Naive thymus-derived CD8-positive, alpha-beta T cell (primary cell): ENCODE results near the gene TAAR9. TPM values are rescaled to one million over a fixed set of nuclear protein-coding genes. Genes with fewer than 3 reads are reported as not detected.
"Not testable (repeated sequence)": the region's sequence is repeated elsewhere in the genome, so short reads cannot be mapped to it uniquely, and the experiment has no call there.

Source experiments
- ATAC-seq, 2 donors: fragments of 150-1000 bp; cut with Tn5 transposase in 1 of 2; sonication (Bioruptor Pico), chemical (Tn5 transposase) in 1 of 2; 1 replicate in 1 of 2; 2 replicates in 1 of 2; pipeline ENCODE4 v1.10.0; 2021; ENCODE audit warnings: mild to moderate bottlenecking in 2 of 2, moderate library complexity in 2 of 2
- POLR2A ChIA-PET: fragments of 350-600 bp; sonication (Branson Sonifier 250); formaldehyde crosslinking; loops from one replicate; lab custom pipeline; 2021; ENCODE audit warnings: antibody characterized with exemption; lab: Charles Lee
- DNase-seq, 10 donors: peaks; one replicate each; pipeline versions ENCODE4 v3.0.0 to v3.0.0-alpha.2; 2020 to 2022
- H3K27ac Mint-ChIP-seq, 10 donors: one replicate each; pipeline ENCODE4 v1.8.0; 2020 to 2022; ENCODE audit warnings: mild to moderate bottlenecking in 10 of 10, mixed read lengths in 10 of 10, moderate library complexity in 4 of 10, inconsistent platforms in 1 of 10
- H3K27me3 Mint-ChIP-seq, 5 donors: one replicate each; pipeline ENCODE4 v1.8.0; 2021 to 2022; ENCODE audit warnings: mixed read lengths in 5 of 5
- H3K36me3 Mint-ChIP-seq, 3 donors: one replicate each; pipeline ENCODE4 v1.8.0; 2020 to 2022; ENCODE audit warnings: mixed read lengths in 3 of 3, mild to moderate bottlenecking in 2 of 3, inconsistent platforms in 1 of 3
- H3K4me1 Mint-ChIP-seq, 4 donors: one replicate each; pipeline ENCODE4 v1.8.0; 2021 to 2022; ENCODE audit warnings: mixed read lengths in 4 of 4
- H3K4me3 Mint-ChIP-seq, 10 donors: one replicate each; pipeline ENCODE4 v1.8.0; 2020 to 2022; ENCODE audit warnings: mild to moderate bottlenecking in 10 of 10, mixed read lengths in 10 of 10, moderate library complexity in 6 of 10, inconsistent platforms in 1 of 10
- H3K9me3 Mint-ChIP-seq, 9 donors: one replicate each; pipeline ENCODE4 v1.8.0; 2020 to 2022; ENCODE audit warnings: mixed read lengths in 9 of 9, mild to moderate bottlenecking in 3 of 9, inconsistent platforms in 1 of 9, moderate library complexity in 1 of 9
- polyA plus RNA-seq, 3 donors: library from polyadenylated mRNA; unstranded; fragments of 300-500 nt; fragmentation: Illumina TruSeq; gene quantifications; one replicate each; pipeline ENCODE4 v1.2.3, GENCODE V29; 2021
- total RNA-seq, 8 experiments: library from RNA in 2 of 8; stranded (reverse) in 2 of 8; gene quantifications; one replicate each; pipeline ENCODE4 v1.2.3 and lab custom pipeline; 2021 to 2026

TAAR9 gene
- total and polyA plus RNA-seq, 5 experiments from 2014 or later = not detected

- H3K9me3 Mint-ChIP-seq = no peaks in the 10 kb centered on the region
- H3K27ac Mint-ChIP-seq = no peak overlapping the region
- no peaks in the 10 kb centered on the region for H3K36me3 Mint-ChIP-seq
- H3K27me3 Mint-ChIP-seq = peaks cover 15 to 39% (median 29%) of the 10 kb centered on the region in 5 donors
- DNase-seq = no peak
- no peak for ATAC-seq
- POLR2A ChIA-PET = no interaction called here
- no peak overlapping the region for H3K4me3 Mint-ChIP-seq
- peaks cover 0 to 3% (median 0%) of the 10 kb centered on the region in 4 donors for H3K4me1 Mint-ChIP-seq
Observed at GRCh38 chr6:132525866-132526265, 12.2 kb upstream of the TAAR9 start.

- Mint-ChIP-seq H3K4me3 (no peak overlapping the region), H3K4me1 (peaks cover 0 to 3% (median 0%) of the 10 kb centered on the region in 4 donors), H3K9me3 (no peaks in the 10 kb centered on the region), H3K36me3 (no peaks in the 10 kb centered on the region), H3K27ac (no peak overlapping the region), H3K27me3 (peaks cover 15 to 39% (median 29%) of the 10 kb centered on the region in 5 donors)
- POLR2A ChIA-PET = interaction anchor here (0.5 kb wide), 1 partner anchor 78 kb away, joined by 4 read pairs; no protein-coding TSS in a partner anchor
- DNase-seq (no peak), ATAC-seq (no peak)
Observed at GRCh38 chr6:132526461-132526860, 11.6 kb upstream of the TAAR9 start.

- Mint-ChIP-seq H3K27ac (no peak overlapping the region), H3K4me1 (peaks cover 0 to 3% (median 0%) of the 10 kb centered on the region in 4 donors), H3K4me3 (no peak overlapping the region), H3K27me3 (peaks cover 15 to 33% (median 26%) of the 10 kb centered on the region in 5 donors), H3K9me3 (no peaks in the 10 kb centered on the region), H3K36me3 (no peaks in the 10 kb centered on the region)
- DNase-seq (no peak), ATAC-seq (no peak)
- POLR2A ChIA-PET = no interaction called here
Observed at GRCh38 chr6:132527791-132528190, 10.3 kb upstream of the TAAR9 start.

- peaks cover 10 to 14% (median 11%) of the 10 kb centered on the region in 5 donors for H3K27me3 Mint-ChIP-seq
- peaks cover 0 to 3% (median 0%) of the 10 kb centered on the region in 4 donors for H3K4me1 Mint-ChIP-seq
- ATAC-seq = peak; percentile 73 to 81
- peak; percentile 35 to 81 (median 66) for DNase-seq
- no peak overlapping the region for H3K27ac Mint-ChIP-seq
- POLR2A ChIA-PET = interaction anchor here (1.0 kb wide), 1 partner anchor 284 kb away, joined by 5 read pairs; the partner anchor contains the start of gene RPS12
- H3K4me3 Mint-ChIP-seq = peak overlapping the region in 5 of 10 donors; percentile 4 to 60 (median 29)
- peaks cover 0 to 5% (median 0%) of the 10 kb centered on the region in 9 donors for H3K9me3 Mint-ChIP-seq
- H3K36me3 Mint-ChIP-seq = peaks cover 0 to 4% (median 0%) of the 10 kb centered on the region in 3 donors
Observed at GRCh38 chr6:132530293-132530974, 7.6 kb upstream of the TAAR9 start.

- ATAC-seq, H3K27ac Mint-ChIP-seq, H3K4me3 Mint-ChIP-seq, H3K4me1 Mint-ChIP-seq, H3K36me3 Mint-ChIP-seq, POLR2A ChIA-PET, H3K9me3 Mint-ChIP-seq, DNase-seq: not testable (repeated sequence)
- peaks cover 10 to 29% (median 19%) of the 10 kb centered on the region in 5 donors for H3K27me3 Mint-ChIP-seq
Observed at GRCh38 chr6:132534546-132534945, 3.5 kb upstream of the TAAR9 start.

- H3K4me1 Mint-ChIP-seq = no peaks in the 10 kb centered on the region
Observed at GRCh38 chr6:132537145-132537544, 932 bp upstream of the TAAR9 start.

GRCh38 chr6:132544826-132545225 is 6.7 kb downstream of the TAAR9 start:
- ATAC-seq = no peak
- POLR2A ChIA-PET = no interaction called here
- H3K4me3 Mint-ChIP-seq = no peak overlapping the region

More at GRCh38 chr6:132537145-132537544, 932 bp upstream of the TAAR9 start:
- H3K9me3 Mint-ChIP-seq = peaks cover 0 to 5% (median 0%) of the 10 kb centered on the region in 9 donors
- H3K27ac Mint-ChIP-seq = peak overlapping the region in 1 of 10 donors; percentile 13
- H3K27me3 Mint-ChIP-seq = peaks cover 7 to 38% (median 27%) of the 10 kb centered on the region in 5 donors
- H3K36me3 Mint-ChIP-seq = peaks cover 0 to 4% (median 0%) of the 10 kb centered on the region in 3 donors
- no peak for DNase-seq
- POLR2A ChIA-PET = no interaction called here
- no peak overlapping the region for H3K4me3 Mint-ChIP-seq
- no peak for ATAC-seq

GRCh38 chr6:132548746-132549463 is 10.8 kb downstream of the TAAR9 start:
- Mint-ChIP-seq H3K27ac (no peak overlapping the region), H3K4me3 (no peak overlapping the region)
- POLR2A ChIA-PET = no interaction called here

More at GRCh38 chr6:132544826-132545225, 6.7 kb downstream of the TAAR9 start:
- DNase-seq = no peak
- Mint-ChIP-seq H3K27ac (no peak overlapping the region), H3K9me3 (no peaks in the 10 kb centered on the region), H3K4me1 (no peaks in the 10 kb centered on the region), H3K27me3 (peaks cover 4 to 30% (median 21%) of the 10 kb centered on the region in 5 donors), H3K36me3 (no peaks in the 10 kb centered on the region)

GRCh38 chr6:132551214-132551613 is 13.1 kb downstream of the TAAR9 start:
- ATAC-seq = no peak
- Mint-ChIP-seq H3K27ac (no peak overlapping the region), H3K9me3 (no peaks in the 10 kb centered on the region), H3K36me3 (no peaks in the 10 kb centered on the region), H3K4me3 (no peak overlapping the region), H3K4me1 (no peaks in the 10 kb centered on the region), H3K27me3 (peaks cover 4 to 28% (median 18%) of the 10 kb centered on the region in 5 donors)
- POLR2A ChIA-PET = no interaction called here
- DNase-seq = no peak

More at GRCh38 chr6:132548746-132549463, 10.8 kb downstream of the TAAR9 start:
- DNase-seq (no peak), ATAC-seq (no peak)
- H3K36me3 Mint-ChIP-seq = no peaks in the 10 kb centered on the region
- H3K27me3 Mint-ChIP-seq = peaks cover 4 to 24% (median 18%) of the 10 kb centered on the region in 5 donors
- H3K4me1 Mint-ChIP-seq = no peaks in the 10 kb centered on the region
- H3K9me3 Mint-ChIP-seq = no peaks in the 10 kb centered on the region

- POLR2A ChIA-PET = no interaction called here
- Mint-ChIP-seq H3K36me3 (no peaks in the 10 kb centered on the region), H3K27ac (no peak within 1 kb of the TSS), H3K4me3 (no peak within 1 kb of the TSS), H3K9me3 (no peaks in the 10 kb centered on the region), H3K4me1 (no peaks in the 10 kb centered on the region), H3K27me3 (peaks cover 4 to 37% (median 26%) of the 10 kb centered on the region in 5 donors)
- ATAC-seq (no peak), DNase-seq (no peak)
Observed at GRCh38 chr6:132552372-132552771, 14.3 kb downstream of the TAAR9 start, which contains the start of gene TAAR8. TAAR8 (plus strand) TSS chr6:132552672; CDS start chr6:132552693, 21 bp downstream.

- H3K4me3 Mint-ChIP-seq, H3K4me1 Mint-ChIP-seq, ATAC-seq, POLR2A ChIA-PET, H3K36me3 Mint-ChIP-seq, H3K27ac Mint-ChIP-seq, H3K9me3 Mint-ChIP-seq, DNase-seq: not testable (repeated sequence)
- peaks cover 14 to 37% (median 20%) of the 10 kb centered on the region in 5 donors for H3K27me3 Mint-ChIP-seq
Observed at GRCh38 chr6:132560087-132560486, 22.0 kb downstream of the TAAR9 start.

GRCh38 chr6:132566404-132566803 is 28.3 kb downstream of the TAAR9 start:
- Mint-ChIP-seq H3K27me3 (peaks cover 12 to 23% (median 20%) of the 10 kb centered on the region in 5 donors), H3K4me1 (no peaks in the 10 kb centered on the region), H3K27ac (no peak overlapping the region), H3K4me3 (no peak overlapping the region), H3K9me3 (no peaks in the 10 kb centered on the region), H3K36me3 (no peaks in the 10 kb centered on the region)
- POLR2A ChIA-PET = no interaction called here
- DNase-seq (no peak), ATAC-seq (no peak)

- Mint-ChIP-seq H3K4me3 (no peak overlapping the region), H3K36me3 (no peaks in the 10 kb centered on the region), H3K27me3 (peaks cover 12 to 32% (median 21%) of the 10 kb centered on the region in 5 donors), H3K27ac (no peak overlapping the region), H3K9me3 (no peaks in the 10 kb centered on the region), H3K4me1 (no peaks in the 10 kb centered on the region)
- DNase-seq (no peak), ATAC-seq (no peak)
- POLR2A ChIA-PET = interaction anchor here (0.7 kb wide), 1 partner anchor 23 kb away, joined by 3 read pairs; no protein-coding TSS in a partner anchor
Observed at GRCh38 chr6:132567566-132567965, 29.5 kb downstream of the TAAR9 start.
